Fibroblast of lung (primary cell): ENCODE data around the gene ANAPC16. TPM values are rescaled to one million over a fixed set of nuclear protein-coding genes. Genes with fewer than 3 reads are reported as not detected.

Source experiments
- DNase-seq, 2 donors: peaks; one replicate each; pipeline versions ENCODE4 v3.0.0 to v3.0.0-alpha.2; 2010; ENCODE audit warnings: low read depth in 2 of 2
- H2AFZ ChIP-seq: 2 replicates; pipeline ENCODE4 v1.5.1; 2012; ENCODE audit warnings: low read length, control low read depth, inconsistent platforms
- H3K27ac ChIP-seq: 2 replicates; pipeline ENCODE4 v1.5.1; 2011; ENCODE audit warnings: low read length, control low read depth; ENCODE audit not compliant: insufficient read depth
- H3K27me3 ChIP-seq: 2 replicates; pipeline ENCODE4 v1.5.1; 2011; ENCODE audit warnings: mild to moderate bottlenecking, low read length; ENCODE audit not compliant: control insufficient read depth, insufficient read depth
- H3K36me3 ChIP-seq: 2 replicates; pipeline ENCODE4 v1.5.1; 2011; ENCODE audit warnings: low read length; ENCODE audit not compliant: control insufficient read depth, insufficient read depth
- H3K4me1 ChIP-seq: 2 replicates; pipeline ENCODE4 v1.5.1; 2011; ENCODE audit warnings: low read length; ENCODE audit not compliant: control insufficient read depth, insufficient read depth; ENCODE audit errors: extremely low read depth
- H3K4me2 ChIP-seq: 2 replicates; pipeline ENCODE4 v1.5.1; 2011; ENCODE audit warnings: low read length, control low read depth; ENCODE audit not compliant: insufficient read depth; ENCODE audit errors: extremely low read depth
- H3K4me3 ChIP-seq, 4 experiments: fragments of 200-600 bp in 1 of 4; sonication (generic) in 1 of 4; replicated peaks in 1 of 4; 2 replicates each; pipeline ENCODE4 v1.5.1; 2011 to 2016; ENCODE audit warnings: low read length in 4 of 4, low read depth in 3 of 4, mild to moderate bottlenecking in 3 of 4, control low read depth in 2 of 4, inconsistent platforms in 1 of 4, mixed read lengths in 1 of 4; ENCODE audit not compliant: insufficient read depth in 1 of 4; ENCODE audit errors: control extremely low read depth in 1 of 4
- H3K79me2 ChIP-seq: 2 replicates; pipeline ENCODE4 v1.5.1; 2012; ENCODE audit warnings: mild to moderate bottlenecking, low read length, inconsistent platforms; ENCODE audit not compliant: control insufficient read depth, insufficient read depth
- H3K9ac ChIP-seq: 2 replicates; pipeline ENCODE4 v1.5.1; 2011; ENCODE audit warnings: mild to moderate bottlenecking, low read length, control low read depth; ENCODE audit not compliant: insufficient read depth
- H3K9me3 ChIP-seq: 2 replicates; pipeline ENCODE4 v1.5.1; 2012; ENCODE audit warnings: low read depth, low read length; ENCODE audit not compliant: control insufficient read depth, insufficient read depth
- H4K20me1 ChIP-seq: 2 replicates; pipeline ENCODE4 v1.5.1; 2011; ENCODE audit warnings: low read length; ENCODE audit not compliant: control insufficient read depth, insufficient read depth; ENCODE audit errors: extremely low read depth
- CTCF ChIP-seq, 2 donors: IDR thresholded peaks in 1 of 2; conservative IDR thresholded peaks in 1 of 2; 1 replicate in 1 of 2; 2 replicates in 1 of 2; pipeline ENCODE4 v1.5.1; 2011 to 2012; ENCODE audit warnings: low read length in 2 of 2, control low read depth in 1 of 2, inconsistent platforms in 1 of 2, low read depth in 1 of 2, mild to moderate bottlenecking in 1 of 2
- EZH2 ChIP-seq: IDR thresholded peaks from 2 replicates; pipeline ENCODE4 v1.5.1; 2012; ENCODE audit warnings: low read length, control low read depth, mild to moderate bottlenecking; ENCODE audit errors: missing control alignments
- polyA plus RNA-seq, 2 donors: library from polyadenylated mRNA; depleted of rRNA in 1 of 2; stranded (reverse) in 1 of 2; unstranded in 1 of 2; fragments of >200 nt; gene quantifications; 2 replicates each; pipeline ENCODE4 v1.2.1, GENCODE V29; 2011 to 2012; ENCODE audit warnings: missing spikeins in 1 of 2
- total RNA-seq: library from RNA; depleted of rRNA; stranded (reverse); fragments of >200 nt; gene quantifications from 2 replicates; pipeline ENCODE4 v1.2.1, GENCODE V29; 2014

The ANAPC16 gene
- total and polyA plus RNA-seq, 2 donors (not counting 1 experiment from before 2014, with no cell fraction given), result 47.2 to 73.6 TPM

DNA sequence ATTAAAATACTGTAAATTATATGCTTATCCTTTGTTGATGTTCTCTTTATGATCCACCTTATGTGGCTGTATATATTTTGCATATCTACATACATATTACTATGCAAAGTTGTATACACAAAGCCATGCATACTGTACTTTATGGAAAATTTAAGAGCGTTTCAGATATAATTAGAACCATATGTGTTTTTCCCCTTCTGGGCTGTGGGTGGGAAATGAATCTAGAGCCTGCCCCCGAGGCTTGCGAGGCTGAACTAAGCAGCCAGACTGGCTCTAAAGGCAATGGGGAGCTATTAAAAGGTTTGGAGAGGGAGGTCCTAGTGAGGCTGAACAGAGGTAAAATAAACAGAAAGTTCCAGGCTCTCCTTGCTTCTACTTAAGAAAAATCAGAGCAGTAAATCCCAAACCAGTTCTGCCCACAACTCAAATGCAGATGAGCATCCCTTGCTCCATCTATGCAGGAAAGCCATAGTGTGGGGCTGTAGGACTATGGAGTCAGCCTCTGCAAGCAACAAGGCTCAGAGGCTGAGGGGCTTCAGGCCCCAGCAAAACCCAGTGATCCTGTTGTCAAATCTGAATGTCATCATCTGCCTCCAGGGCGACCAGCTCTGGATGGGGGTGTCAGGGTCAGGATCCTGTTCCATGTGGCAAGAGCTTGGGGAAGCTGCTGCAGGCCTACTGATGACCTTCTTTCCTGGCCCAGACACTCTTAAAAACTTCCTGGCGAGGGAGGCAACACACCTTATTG lies 43.9 kb downstream of the ANAPC16 start:
- H3K79me2 ChIP-seq, result no peaks in the 10 kb centered on the region
- H4K20me1 ChIP-seq, result no peaks in the 10 kb centered on the region
- peaks cover 26% of the 10 kb centered on the region for H3K4me1 ChIP-seq
- peak overlapping the region; percentile 9 for H3K9ac ChIP-seq
- H3K27me3 ChIP-seq, result no peaks in the 10 kb centered on the region
- H2AFZ ChIP-seq, result no peak overlapping the region
- TF ChIP-seq CTCF (conservative IDR thresholded peaks at IDR 0.05 in 1 of 2, IDR thresholded peaks at IDR 0.05 in 1 of 2; ENCODE audit: low read depth in 1 of 2, low read length in 2 of 2), result peak in 1 of 2 donors; percentile 0
- TF ChIP-seq EZH2, result no peak
- H3K9me3 ChIP-seq, result no peaks in the 10 kb centered on the region
- DNase-seq, result peak; percentile 47 to 96
- H3K36me3 ChIP-seq, result no peaks in the 10 kb centered on the region
- peak overlapping the region; percentile 52 for H3K4me2 ChIP-seq
- peak overlapping the region; percentile 88 for H3K27ac ChIP-seq
- no peak overlapping the region for H3K4me3 ChIP-seq

- H3K27me3 ChIP-seq, result no peaks in the 10 kb centered on the region
- no peaks in the 10 kb centered on the region for H3K9me3 ChIP-seq
- peaks cover 20% of the 10 kb centered on the region for H3K4me1 ChIP-seq
- peak overlapping the region; percentile 88 for H3K27ac ChIP-seq
- no peaks in the 10 kb centered on the region for H3K36me3 ChIP-seq
- peak overlapping the region in 2 of 4 experiments; percentile 32 to 62 for H3K4me3 ChIP-seq
- TF ChIP-seq EZH2 (no peak), CTCF (conservative IDR thresholded peaks at IDR 0.05 in 1 of 2, IDR thresholded peaks at IDR 0.05 in 1 of 2; ENCODE audit: low read depth in 1 of 2, low read length in 2 of 2) (peak in 1 of 2 donors; percentile 0)
- peak overlapping the region; percentile 67 for H2AFZ ChIP-seq
- H4K20me1 ChIP-seq, result no peaks in the 10 kb centered on the region
- H3K79me2 ChIP-seq, result no peaks in the 10 kb centered on the region
- peak overlapping the region; percentile 52 for H3K4me2 ChIP-seq
- peak overlapping the region; percentile 41 for H3K9ac ChIP-seq
- DNase-seq, result peak; percentile 52 to 99
Observed at GRCh38 chr10:72260239-72260975, 44.6 kb downstream of the ANAPC16 start.
